DOHH2 (cell line): ENCODE data around the gene KLHL1.

Experiments used
- CTCF ChIP-seq: fragments of 200-600 bp; sonication (generic); IDR thresholded peaks from one replicate; pipeline ENCODE4 v1.5.1; 2014; ENCODE audit warnings: antibody characterized with exemption, mild to moderate bottlenecking, low read depth, low read length; ENCODE audit not compliant: poor library complexity, severe bottlenecking
- EZH2phosphoT487 ChIP-seq: fragments of 200-600 bp; sonication (generic); IDR thresholded peaks from 2 replicates; pipeline ENCODE4 v1.6.1; 2017; ENCODE audit warnings: borderline replicate concordance, mild to moderate bottlenecking, antibody characterized with exemption, low read length, moderate library complexity, mixed read lengths

GRCh38 chr13:70090036-70090723, 18.1 kb downstream of the KLHL1 start:
- TF ChIP-seq CTCF (no peak), EZH2phosphoT487 (no peak)
